Caco-2 (cell line): ENCODE measurements around the gene MPP3. TPM values are rescaled to one million over a fixed set of nuclear protein-coding genes. Genes with fewer than 3 reads are reported as not detected.

ENCODE experiments used
- BruUV-seq: library from RNA; stranded (reverse); fragments of 400-500 nt; replicated peaks from 2 replicates; lab custom pipeline; 2021; lab: Mats Ljungman, UMichigan
- CTCF ChIA-PET: fragments of 300-600 bp; sonication (Branson Sonifier 250); formaldehyde crosslinking; loops from one replicate; lab custom pipeline; 2022; ENCODE audit warnings: antibody characterized with exemption; lab: Charles Lee
- POLR2A ChIA-PET: fragments of 300-600 bp; sonication (Branson Sonifier 250); formaldehyde crosslinking; loops from one replicate; lab custom pipeline; 2022; ENCODE audit warnings: antibody characterized with exemption; lab: Charles Lee
- DNase-seq, 2 experiments: peaks; one replicate each; pipeline versions ENCODE4 v3.0.0 to v3.0.0-alpha.2; 2020 to 2022
- H3K27me3 ChIP-seq: replicated peaks from 2 replicates; pipeline ENCODE4 v1.6.0; 2011; ENCODE audit warnings: low read length; ENCODE audit not compliant: control insufficient read depth, insufficient read depth
- H3K36me3 ChIP-seq: 2 replicates; pipeline ENCODE4 v1.5.1; 2011; ENCODE audit warnings: low read length; ENCODE audit not compliant: control insufficient read depth, insufficient read depth
- H3K4me1 ChIP-seq: fragments of 250-450 bp; sonication (Bioruptor Pico); 2 replicates; pipeline ENCODE4 v1.5.1; 2020; ENCODE audit warnings: mild to moderate bottlenecking
- H3K4me3 ChIP-seq: 2 replicates; pipeline ENCODE4 v1.5.1; 2011; ENCODE audit warnings: low read depth, mild to moderate bottlenecking, control low read depth, low read length
- H3K9me3 ChIP-seq: fragments of 250-450 bp; sonication (Bioruptor Pico); 2 replicates; pipeline ENCODE4 v1.5.1; 2020; ENCODE audit warnings: mild to moderate bottlenecking, moderate library complexity
- H3K27ac Mint-ChIP-seq: one replicate; pipeline ENCODE4 v1.8.0; 2022; ENCODE audit warnings: mixed read lengths; ENCODE audit not compliant: unreplicated experiment
- H3K27me3 Mint-ChIP-seq: one replicate; pipeline ENCODE4 v1.8.0; 2022; ENCODE audit warnings: mixed read lengths; ENCODE audit not compliant: insufficient read depth, unreplicated experiment
- H3K36me3 Mint-ChIP-seq: one replicate; pipeline ENCODE4 v1.8.0; 2022; ENCODE audit warnings: mild to moderate bottlenecking, mixed read lengths; ENCODE audit not compliant: insufficient read depth, unreplicated experiment
- H3K4me1 Mint-ChIP-seq: one replicate; pipeline ENCODE4 v1.8.0; 2022; ENCODE audit warnings: low read depth, mixed read lengths; ENCODE audit not compliant: unreplicated experiment
- H3K4me3 Mint-ChIP-seq: one replicate; pipeline ENCODE4 v1.8.0; 2022; ENCODE audit warnings: mild to moderate bottlenecking, moderate library complexity, mixed read lengths; ENCODE audit not compliant: unreplicated experiment
- H3K9me3 Mint-ChIP-seq: one replicate; pipeline ENCODE4 v1.8.0; 2022; ENCODE audit warnings: mixed read lengths; ENCODE audit not compliant: unreplicated experiment
- intact Hi-C: fragments of 100-400 bp; cut with micrococcal nuclease; formaldehyde crosslinking; loops from one replicate; pipeline ENCODE4 v1.10.0; 2022; ENCODE audit not compliant: unreplicated experiment
- total RNA-seq: library from RNA; stranded (reverse); gene quantifications from 2 replicates; pipeline ENCODE4 v1.2.3, GENCODE V29; 2022
- TF ChIP-seq, protein P1 (sequence below), 2 experiments: fragments of 200-600 bp in 1 of 2; IDR thresholded peaks; 1 replicate in 1 of 2; 2 replicates in 1 of 2; pipeline versions ENCODE4 v1.5.1 to v1.8.0; 2011 to 2022; ENCODE audit warnings: antibody characterized with exemption in 1 of 2, control low read depth in 1 of 2, inconsistent platforms in 1 of 2, low read depth in 1 of 2, low read length in 1 of 2, mild to moderate bottlenecking in 1 of 2, moderate library complexity in 1 of 2; ENCODE audit not compliant: insufficient read depth in 1 of 2, severe bottlenecking in 1 of 2, unreplicated experiment in 1 of 2

Gene MPP3
- total RNA-seq, 1 experiment from 2014 or later, result 7.9 TPM

DNA sequence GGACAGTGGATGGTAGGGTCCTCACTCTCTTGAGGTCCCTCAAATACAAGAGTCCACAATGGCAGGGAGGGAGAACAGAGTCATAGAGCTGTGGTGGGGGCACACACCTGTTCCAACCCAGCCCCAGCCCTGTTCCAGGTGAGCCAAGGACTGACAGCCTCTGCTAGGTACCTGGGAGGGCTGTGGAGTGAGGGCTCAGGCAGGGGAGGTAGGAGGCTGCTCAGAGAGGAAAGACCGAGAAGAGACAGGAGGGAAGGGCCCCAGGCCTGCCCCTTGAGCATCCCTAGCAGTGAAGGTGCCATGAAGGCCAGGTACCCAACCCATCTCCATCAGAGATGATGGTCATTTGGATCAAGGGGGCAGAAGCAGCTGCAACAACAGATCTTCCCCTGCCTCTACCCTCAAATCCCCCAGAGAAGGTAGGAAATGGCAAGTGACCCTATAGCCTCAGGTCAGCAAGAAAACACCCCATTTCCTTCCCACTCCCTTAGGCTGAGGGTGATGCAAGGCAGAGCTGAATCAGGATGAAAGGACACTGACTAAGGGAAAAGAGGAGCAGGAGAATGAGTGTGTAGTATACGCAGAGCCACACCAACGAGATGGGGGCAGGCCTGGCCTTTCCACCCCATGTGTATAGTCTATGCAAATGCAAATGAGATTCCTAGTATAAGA, 42.7 kb upstream of the MPP3 start:
- peaks cover 10% of the 10 kb centered on the region for H3K4me1 ChIP-seq
- H3K9me3 Mint-ChIP-seq, result no peaks in the 10 kb centered on the region
- intact Hi-C loops, result loop anchor here (5.0 kb wide), 2 partner anchors 37 to 67 kb away; partner anchors contain the start of gene PPY
- H3K9me3 ChIP-seq, result no peaks in the 10 kb centered on the region
- H3K27ac Mint-ChIP-seq, result no peak overlapping the region
- POLR2A ChIA-PET, result no interaction called here
- DNase-seq, result no peak
- H3K27me3 ChIP-seq, result no peaks in the 10 kb centered on the region
- CTCF ChIA-PET, result no interaction called here
- H3K27me3 Mint-ChIP-seq, result no peaks in the 10 kb centered on the region
- no peak overlapping the region for H3K4me3 ChIP-seq
- TF ChIP-seq, protein P1, sequence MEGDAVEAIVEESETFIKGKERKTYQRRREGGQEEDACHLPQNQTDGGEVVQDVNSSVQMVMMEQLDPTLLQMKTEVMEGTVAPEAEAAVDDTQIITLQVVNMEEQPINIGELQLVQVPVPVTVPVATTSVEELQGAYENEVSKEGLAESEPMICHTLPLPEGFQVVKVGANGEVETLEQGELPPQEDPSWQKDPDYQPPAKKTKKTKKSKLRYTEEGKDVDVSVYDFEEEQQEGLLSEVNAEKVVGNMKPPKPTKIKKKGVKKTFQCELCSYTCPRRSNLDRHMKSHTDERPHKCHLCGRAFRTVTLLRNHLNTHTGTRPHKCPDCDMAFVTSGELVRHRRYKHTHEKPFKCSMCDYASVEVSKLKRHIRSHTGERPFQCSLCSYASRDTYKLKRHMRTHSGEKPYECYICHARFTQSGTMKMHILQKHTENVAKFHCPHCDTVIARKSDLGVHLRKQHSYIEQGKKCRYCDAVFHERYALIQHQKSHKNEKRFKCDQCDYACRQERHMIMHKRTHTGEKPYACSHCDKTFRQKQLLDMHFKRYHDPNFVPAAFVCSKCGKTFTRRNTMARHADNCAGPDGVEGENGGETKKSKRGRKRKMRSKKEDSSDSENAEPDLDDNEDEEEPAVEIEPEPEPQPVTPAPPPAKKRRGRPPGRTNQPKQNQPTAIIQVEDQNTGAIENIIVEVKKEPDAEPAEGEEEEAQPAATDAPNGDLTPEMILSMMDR (IDR thresholded peaks at IDR 0.05; ENCODE audit: insufficient read depth in 1 of 2, low read depth in 1 of 2, low read length in 1 of 2, severe bottlenecking in 1 of 2, unreplicated experiment in 1 of 2), result no peak
- BruUV-seq, result no TSS peak
- H3K36me3 Mint-ChIP-seq, result no peaks in the 10 kb centered on the region
- no peaks in the 10 kb centered on the region; the same call in 1 of the 2 replicates for H3K36me3 ChIP-seq
- no peak overlapping the region for H3K4me3 Mint-ChIP-seq
- H3K4me1 Mint-ChIP-seq, result peaks cover 14% of the 10 kb centered on the region

- BruUV-seq, result no TSS peak
- H3K27ac Mint-ChIP-seq, result no peak overlapping the region
Measured at GRCh38 chr17:43874293-43874692, 41.3 kb upstream of the MPP3 start.

GRCh38 chr17:43873815-43874214, 40.9 kb upstream of the MPP3 start:
- no peaks in the 10 kb centered on the region for H3K9me3 ChIP-seq
- CTCF ChIA-PET, result no interaction called here
- peaks cover 6% of the 10 kb centered on the region for H3K4me1 ChIP-seq
- Mint-ChIP-seq H3K4me3 (no peak overlapping the region), H3K27me3 (peaks cover under 1% of the 10 kb centered on the region), H3K27ac (no peak overlapping the region), H3K36me3 (no peaks in the 10 kb centered on the region), H3K4me1 (peaks cover 9% of the 10 kb centered on the region), H3K9me3 (peaks cover 2% of the 10 kb centered on the region)
- TF ChIP-seq, protein P1 (IDR thresholded peaks at IDR 0.05; ENCODE audit: insufficient read depth in 1 of 2, low read depth in 1 of 2, low read length in 1 of 2, severe bottlenecking in 1 of 2, unreplicated experiment in 1 of 2), result no peak
- BruUV-seq, result no TSS peak
- intact Hi-C loops, result no loop called here
- H3K4me3 ChIP-seq, result no peak overlapping the region
- H3K36me3 ChIP-seq, result no peaks in the 10 kb centered on the region
- H3K27me3 ChIP-seq, result no peaks in the 10 kb centered on the region
- POLR2A ChIA-PET, result no interaction called here
- no peak for DNase-seq

More at GRCh38 chr17:43874293-43874692, 41.3 kb upstream of the MPP3 start:
- CTCF ChIA-PET, result no interaction called here
- no peaks in the 10 kb centered on the region for H3K36me3 Mint-ChIP-seq
- peaks cover 14% of the 10 kb centered on the region for H3K4me1 Mint-ChIP-seq
- TF ChIP-seq, protein P1 (IDR thresholded peaks at IDR 0.05; ENCODE audit: insufficient read depth in 1 of 2, low read depth in 1 of 2, low read length in 1 of 2, severe bottlenecking in 1 of 2, unreplicated experiment in 1 of 2), result no peak
- Histone ChIP-seq H3K4me1 (peaks cover 10% of the 10 kb centered on the region), H3K9me3 (no peaks in the 10 kb centered on the region), H3K36me3 (no peaks in the 10 kb centered on the region), H3K4me3 (no peak overlapping the region), H3K27me3 (no peaks in the 10 kb centered on the region)
- H3K9me3 Mint-ChIP-seq, result no peaks in the 10 kb centered on the region
- no peaks in the 10 kb centered on the region for H3K27me3 Mint-ChIP-seq
- H3K4me3 Mint-ChIP-seq, result no peak overlapping the region
- POLR2A ChIA-PET, result no interaction called here
- intact Hi-C loops, result no loop called here
- DNase-seq, result no peak
